GM23248 (cell line): ENCODE results near the gene MFSD8. TPM values are rescaled to one million over a fixed set of nuclear protein-coding genes. Genes with fewer than 3 reads are reported as not detected.
A peak's percentile ranks its signal among the peaks of the same experiment; 100 is the strongest.
"Not testable (repeated sequence)": the region's sequence is repeated elsewhere in the genome, so short reads cannot be mapped to it uniquely, and the experiment has no call there.

Experiments
- DNase-seq: peaks from one replicate; pipeline ENCODE4 v3.0.0-alpha.2; 2015
- H2AFZ ChIP-seq: fragments of 200-600 bp; sonication (generic); 2 replicates; pipeline ENCODE4 v1.6.1; 2016; ENCODE audit warnings: antibody characterized with exemption
- H3F3A ChIP-seq: fragments of 200-600 bp; sonication (generic); 2 replicates; pipeline ENCODE4 v1.6.1; 2016; ENCODE audit warnings: mild to moderate bottlenecking, antibody characterized with exemption, mixed run types; ENCODE audit not compliant: insufficient read depth
- H3K27ac ChIP-seq: fragments of 200-600 bp; sonication (generic); 2 replicates; pipeline ENCODE4 v1.5.1; 2016; ENCODE audit warnings: mild to moderate bottlenecking
- H3K27me3 ChIP-seq: fragments of 200-600 bp; sonication (generic); replicated peaks from 2 replicates; pipeline ENCODE4 v1.6.1; 2016; ENCODE audit warnings: mild to moderate bottlenecking; ENCODE audit not compliant: insufficient read depth
- H3K36me3 ChIP-seq: fragments of 200-600 bp; sonication (generic); 2 replicates; pipeline ENCODE4 v1.6.1; 2016; ENCODE audit warnings: low read depth, mild to moderate bottlenecking
- H3K4me1 ChIP-seq: fragments of 200-600 bp; sonication (generic); 2 replicates; pipeline ENCODE4 v1.6.1; 2016; ENCODE audit warnings: mild to moderate bottlenecking; ENCODE audit not compliant: insufficient read depth
- H3K4me2 ChIP-seq: fragments of 200-600 bp; sonication (generic); one replicate; pipeline ENCODE4 v1.6.1; 2016; ENCODE audit warnings: mild to moderate bottlenecking; ENCODE audit not compliant: unreplicated experiment
- H3K4me3 ChIP-seq: fragments of 200-600 bp; sonication (generic); 2 replicates; pipeline ENCODE4 v1.5.1; 2016; ENCODE audit warnings: mild to moderate bottlenecking
- H3K79me2 ChIP-seq: fragments of 200-600 bp; sonication (generic); 2 replicates; pipeline ENCODE4 v1.6.1; 2016; ENCODE audit warnings: mild to moderate bottlenecking; ENCODE audit not compliant: insufficient read depth
- H3K9ac ChIP-seq: fragments of 200-600 bp; sonication (generic); 2 replicates; pipeline ENCODE4 v1.6.1; 2016; ENCODE audit warnings: mild to moderate bottlenecking
- H3K9me2 ChIP-seq: fragments of 200-600 bp; sonication (generic); 2 replicates; pipeline ENCODE4 v1.6.1; 2016; ENCODE audit warnings: mixed run types, mild to moderate bottlenecking, moderate library complexity; ENCODE audit not compliant: insufficient read depth
- H3K9me3 ChIP-seq: fragments of 200-600 bp; sonication (generic); one replicate; pipeline ENCODE4 v1.6.1; 2017; ENCODE audit warnings: low read depth
- H4K20me1 ChIP-seq: fragments of 200-600 bp; sonication (generic); 2 replicates; pipeline ENCODE4 v1.6.0; 2016; ENCODE audit not compliant: insufficient read depth
- EZH2 ChIP-seq: fragments of 200-600 bp; sonication (generic); IDR thresholded peaks from 2 replicates; pipeline ENCODE4 v1.6.1; 2018; ENCODE audit warnings: antibody characterized with exemption, mild to moderate bottlenecking; ENCODE audit not compliant: insufficient read depth, poor library complexity, severe bottlenecking
- EZH2phosphoT487 ChIP-seq: fragments of 200-600 bp; sonication (generic); IDR thresholded peaks from 2 replicates; pipeline ENCODE4 v1.6.1; 2018; ENCODE audit warnings: antibody characterized with exemption, moderate library complexity, mild to moderate bottlenecking, low read depth; ENCODE audit not compliant: insufficient read depth
- whole genome bisulfite sequencing, 2 experiments: methylation state at CpG; one replicate each; pipeline ENCODE4 v1.1.6; 2015 to 2017; ENCODE audit warnings: low lambda C conversion rate in 2 of 2, low coverage in 1 of 2; ENCODE audit errors: missing lambda C conversion rate in 2 of 2; 5-methylcytosine and 5-hydroxymethylcytosine counted together
- in situ Hi-C: fragments of 300-500 bp; cut with MboI; formaldehyde crosslinking; loops from 2 replicates; pipeline ENCODE4 v1.15.0; 2020
- polyA plus RNA-seq: library from polyadenylated mRNA; unstranded; fragments of >200 nt; fragmentation: Nextera tagmentation; extraction: Ambion mirVana; gene quantifications from 2 replicates; pipeline ENCODE4 v1.2.1, GENCODE V29; 2016
- total RNA-seq: library from RNA; depleted of rRNA; stranded (reverse); fragments of >200 nt; shearing (Covaris generic); gene quantifications from 2 replicates; pipeline ENCODE4 v1.2.3, GENCODE V29; 2014; rRNA removed

MFSD8 gene
- 20.9 and 21.8 TPM in 2 replicates for total RNA-seq
- polyA plus RNA-seq, result 13.7 and 14.2 TPM in 2 replicates

GRCh38 chr4:127965062-127965802 lies at the start of gene MFSD8, which contains the start of gene ABHD18:
Gene MFSD8 (minus strand): TSS chr4:127965173. CDS start chr4:127965133, 40 bp downstream.
Gene ABHD18 (plus strand): TSS chr4:127965406. CDS start chr4:127982956, 17,550 bp downstream.
- in situ Hi-C loops, result no loop called here
- 1 to 2% methylated on average over 57 to 64 of the region's 69 CpGs for WGBS, 2 experiments
- H3K4me2 ChIP-seq, result peak within 1 kb of the TSS; percentile 82

GRCh38 chr4:128009428-128009827 lies 44.5 kb upstream of the MFSD8 start:
- Histone ChIP-seq H3K4me2 (no peak overlapping the region), H3K9ac (no peak overlapping the region), H3K4me3 (no peak overlapping the region), H3K4me1 (no peaks in the 10 kb centered on the region), H2AFZ (no peak overlapping the region), H3K27ac (no peak overlapping the region), H3F3A (no peaks in the 10 kb centered on the region), H3K9me2 (no peaks in the 10 kb centered on the region), H3K27me3 (no peaks in the 10 kb centered on the region), H3K9me3 (no peaks in the 10 kb centered on the region), H3K36me3 (no peaks in the 10 kb centered on the region), H3K79me2 (no peaks in the 10 kb centered on the region), H4K20me1 (no peaks in the 10 kb centered on the region)
- TF ChIP-seq EZH2 (no peak), EZH2phosphoT487 (no peak)
- 93 to 94% methylated on average over 3 of the region's 3 CpGs for WGBS, 2 experiments
- in situ Hi-C loops, result no loop called here
- DNase-seq, result no peak

More at GRCh38 chr4:127965062-127965802, at the start of gene MFSD8, which contains the start of gene ABHD18:
- Histone ChIP-seq H3K36me3 (no peaks in the 10 kb centered on the region), H2AFZ (peak within 1 kb of the TSS; percentile 99), H3K9me2 (no peaks in the 10 kb centered on the region), H3K27me3 (no peaks in the 10 kb centered on the region), H3F3A (no peaks in the 10 kb centered on the region), H3K9me3 (no peaks in the 10 kb centered on the region), H3K4me1 (no peaks in the 10 kb centered on the region), H3K4me3 (peak within 1 kb of the TSS; percentile 77), H4K20me1 (no peaks in the 10 kb centered on the region), H3K9ac (peak within 1 kb of the TSS; percentile 90), H3K79me2 (peaks cover 83% of the 10 kb centered on the region), H3K27ac (peak within 1 kb of the TSS; percentile 62)
- DNase-seq, result peak; percentile 100
- no peak for TF ChIP-seq EZH2
- TF ChIP-seq EZH2phosphoT487, result no peak

GRCh38 chr4:128006592-128006991 lies 41.6 kb upstream of the MFSD8 start:
- H2AFZ ChIP-seq, result no peak overlapping the region
- TF ChIP-seq EZH2phosphoT487, result no peak
- no peak for TF ChIP-seq EZH2
- H3K27ac ChIP-seq, result no peak overlapping the region
- H3K79me2 ChIP-seq, result 0 out of 2 replicates have a peak, but pooled peaks cover 3% of the 10 kb centered on the region
- H3F3A ChIP-seq, result no peaks in the 10 kb centered on the region
- H3K9ac ChIP-seq, result no peak overlapping the region
- H3K9me2 ChIP-seq, result no peaks in the 10 kb centered on the region
- no peaks in the 10 kb centered on the region for H3K9me3 ChIP-seq
- no peaks in the 10 kb centered on the region for H3K4me1 ChIP-seq
- no peaks in the 10 kb centered on the region for H3K27me3 ChIP-seq
- no peak overlapping the region for H3K4me2 ChIP-seq
- DNase-seq, result peak; percentile 5
- no peaks in the 10 kb centered on the region for H3K36me3 ChIP-seq
- no peaks in the 10 kb centered on the region for H4K20me1 ChIP-seq
- 83% methylated on average over 5 of the region's 5 CpGs for WGBS, 2 experiments
- in situ Hi-C loops, result no loop called here
- no peak overlapping the region for H3K4me3 ChIP-seq

GRCh38 chr4:127997534-127998388 lies 32.8 kb upstream of the MFSD8 start:
- Histone ChIP-seq H2AFZ (no peak overlapping the region), H3K79me2 (0 out of 2 replicates have a peak, but pooled peaks cover 6% of the 10 kb centered on the region), H3K27me3 (no peaks in the 10 kb centered on the region), H3K4me3 (no peak overlapping the region), H3K4me1 (no peaks in the 10 kb centered on the region), H3K9ac (no peak overlapping the region), H3K4me2 (no peak overlapping the region), H4K20me1 (no peaks in the 10 kb centered on the region), H3K9me3 (no peaks in the 10 kb centered on the region), H3K9me2 (no peaks in the 10 kb centered on the region), H3F3A (no peaks in the 10 kb centered on the region), H3K36me3 (no peaks in the 10 kb centered on the region), H3K27ac (no peak overlapping the region)
- 90 to 91% methylated on average over 6 to 8 of the region's 8 CpGs for WGBS, 2 experiments
- TF ChIP-seq EZH2phosphoT487 (no peak), EZH2 (no peak)
- peak; percentile 38 for DNase-seq
- in situ Hi-C loops, result no loop called here

GRCh38 chr4:127996521-127996920 lies 31.5 kb upstream of the MFSD8 start:
- H3K36me3 ChIP-seq, H4K20me1 ChIP-seq, H3K4me1 ChIP-seq, H3K9ac ChIP-seq, H3K4me3 ChIP-seq, DNase-seq, H3F3A ChIP-seq, H3K27me3 ChIP-seq, H3K9me3 ChIP-seq, H3K4me2 ChIP-seq, in situ Hi-C loops, H3K79me2 ChIP-seq, H2AFZ ChIP-seq, H3K9me2 ChIP-seq, H3K27ac ChIP-seq: not testable (repeated sequence)
- WGBS, 2 experiments, result 95 to 99% methylated on average over 6 of the region's 6 CpGs
